Spleen (tissue), 11 donors: ENCODE data around the gene CAPN10. TPM values are rescaled to one million over a fixed set of nuclear protein-coding genes. Genes with fewer than 3 reads are reported as not detected.

Source experiments
- DNase-seq: peaks from one replicate; pipeline ENCODE4 v3.0.0-alpha.2; 2020
- H3K27ac ChIP-seq, 8 donors: fragments of 200-600 bp; sonication (generic) in 7 of 8; 1 replicate in 4 of 8; 2 replicates in 4 of 8; pipeline versions ENCODE4 v1.5.0 to v1.8.0; 2016 to 2021; ENCODE audit warnings: inconsistent platforms in 4 of 8, mild to moderate bottlenecking in 4 of 8, moderate library complexity in 1 of 8
- H3K27me3 ChIP-seq, 7 donors: fragments of 200-600 bp; sonication (generic) in 6 of 7; replicated peaks in 1 of 7; 1 replicate in 4 of 7; 2 replicates in 3 of 7; pipeline versions ENCODE4 v1.5.0 to v1.8.0; 2016 to 2021; ENCODE audit warnings: inconsistent platforms in 3 of 7, mild to moderate bottlenecking in 1 of 7
- H3K36me3 ChIP-seq, 6 donors: fragments of 200-600 bp; sonication (generic) in 5 of 6; 1 replicate in 4 of 6; 2 replicates in 2 of 6; pipeline versions ENCODE4 v1.5.0 to v1.8.0; 2016 to 2021; ENCODE audit warnings: inconsistent platforms in 2 of 6
- H3K4me1 ChIP-seq, 6 donors: fragments of 200-600 bp; sonication (generic) in 5 of 6; 1 replicate in 3 of 6; 2 replicates in 3 of 6; pipeline versions ENCODE4 v1.5.0 to v1.8.0; 2016 to 2021; ENCODE audit warnings: inconsistent platforms in 3 of 6
- H3K4me3 ChIP-seq, 8 donors: fragments of 200-600 bp; sonication (generic) in 7 of 8; 1 replicate in 4 of 8; 2 replicates in 4 of 8; pipeline versions ENCODE4 v1.5.0 to v1.8.0; 2016 to 2021; ENCODE audit warnings: inconsistent platforms in 4 of 8, mild to moderate bottlenecking in 4 of 8, moderate library complexity in 2 of 8
- H3K9me3 ChIP-seq, 8 donors: fragments of 200-600 bp; sonication (generic) in 7 of 8; 1 replicate in 4 of 8; 2 replicates in 4 of 8; pipeline versions ENCODE4 v1.5.0 to v1.8.0; 2016 to 2021; ENCODE audit warnings: inconsistent platforms in 4 of 8
- CTCF ChIP-seq, 11 experiments: fragments of 200-600 bp in 7 of 11; fragments of 450-650 bp in 4 of 11; sonication (generic) in 4 of 11; IDR thresholded peaks in 8 of 11; conservative IDR thresholded peaks in 3 of 11; 1 replicate in 7 of 11; 2 replicates in 4 of 11; pipeline versions ENCODE4 v1.4.0 to v1.8.0; 2016 to 2021; ENCODE audit warnings: antibody characterized with exemption in 11 of 11, inconsistent platforms in 4 of 11, mild to moderate bottlenecking in 1 of 11
- POLR2A ChIP-seq, 3 donors: fragments of 450-650 bp; IDR thresholded peaks; one replicate each; pipeline ENCODE4 v1.5.1; 2017; ENCODE audit warnings: antibody characterized with exemption in 3 of 3, mild to moderate bottlenecking in 1 of 3
- POLR2AphosphoS5 ChIP-seq, 3 donors: sonication (generic); formaldehyde crosslinking; IDR thresholded peaks; one replicate each; pipeline ENCODE4 v1.5.1; 2017; ENCODE audit warnings: antibody characterized with exemption in 3 of 3
- WGBS, 5 donors: extraction: QIAGEN DNeasy Blood & Tissue Kit in 3 of 5; methylation state at CpG; one replicate each; pipeline versions ENCODE4 v1.1.5 to v1.1.7; 2013 to 2018; 5-methylcytosine and 5-hydroxymethylcytosine counted together
- intact Hi-C: fragments of 100-400 bp; cut with DNase I; formaldehyde crosslinking; loops from one replicate; pipeline ENCODE4 v1.15.0; 2023; ENCODE audit warnings: low total_unique reads
- polyA plus RNA-seq, 3 donors: library from polyadenylated mRNA; stranded (reverse); fragments of 200-250 nt; gene quantifications; one replicate each; pipeline ENCODE4 v1.2.1, GENCODE V29; 2013
- total RNA-seq, 7 donors: library from RNA; depleted of rRNA in 3 of 7; stranded (reverse); fragments of >200 nt in 3 of 7; fragmentation: NEBNext Ultra II Directional in 4 of 7; extraction: Animal tissue kit (Norgen Biotek cat#: 25700) in 4 of 7; gene quantifications; one replicate each; pipeline versions ENCODE4 v1.1.0 to v1.2.1, GENCODE V29; 2016 to 2021
- donor health status: healthy with polysubstance abuse.
- donor health status: DM: no; HTN: no; CAD: no; lungs with moderate emphysema.
- donor health status: DM: no; HTN: no; CAD: no.
- donor health status: Bipolar disorder and iron deficiency.
- donor health status: healthy.
- donor health status: DM: no; HTN: no; CAD: no.
- donor health status: DM: yes; HTN: yes; CAD: no.

CAPN10 gene
- total and polyA plus RNA-seq, 10 donors = 34.7 to 83.1 (median 60.5) TPM

DNA sequence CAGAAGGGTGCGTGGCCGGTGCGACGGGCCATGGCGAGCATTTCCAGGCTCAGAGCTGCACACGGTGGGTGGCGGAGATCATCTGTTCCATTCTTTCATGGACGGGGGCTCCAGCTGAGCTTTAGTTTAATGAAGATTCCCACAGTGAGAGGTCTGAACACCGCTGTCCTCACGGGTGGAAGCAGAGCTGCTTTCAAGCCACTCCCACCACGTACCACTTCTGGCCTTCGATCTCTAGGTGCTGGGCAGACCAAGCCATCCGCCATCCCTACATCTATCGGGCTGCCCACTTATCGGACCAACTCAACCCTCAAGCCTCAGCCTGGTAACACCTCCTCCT, 57.2 kb downstream of the CAPN10 start:
- peaks cover 0 to 64% (median 22%) of the 10 kb centered on the region in 7 donors for H3K27me3 ChIP-seq
- no peak overlapping the region for H3K27ac ChIP-seq
- no peaks in the 10 kb centered on the region for H3K36me3 ChIP-seq
- intact Hi-C loops = no loop called here
- TF ChIP-seq POLR2A (IDR thresholded peaks at IDR 0.05) (no peak), POLR2AphosphoS5 (IDR thresholded peaks at IDR 0.05) (no peak), CTCF (IDR thresholded peaks at IDR 0.05 in 8 of 11, conservative IDR thresholded peaks at IDR 0.05 in 3 of 11) (no peak)
- no peak for DNase-seq
- 84 to 95% (median 92%) methylated on average over 14 to 15 of the region's 15 CpGs for WGBS, 5 donors
- peaks cover 0 to 2% (median 0%) of the 10 kb centered on the region in 8 donors for H3K9me3 ChIP-seq
- no peak overlapping the region for H3K4me3 ChIP-seq
- H3K4me1 ChIP-seq = no peaks in the 10 kb centered on the region

GRCh38 chr2:240644171-240644651, 57.7 kb downstream of the CAPN10 start:
- peaks cover 0 to 69% (median 24%) of the 10 kb centered on the region in 7 donors for H3K27me3 ChIP-seq
- WGBS, 5 donors = 70 to 76% (median 71%) methylated on average over 14 of the region's 14 CpGs
- H3K27ac ChIP-seq = no peak overlapping the region
- intact Hi-C loops = no loop called here
- no peak for DNase-seq
- H3K36me3 ChIP-seq = no peaks in the 10 kb centered on the region
- peaks cover 0 to 2% (median 0%) of the 10 kb centered on the region in 8 donors for H3K9me3 ChIP-seq
- TF ChIP-seq POLR2A (IDR thresholded peaks at IDR 0.05) = no peak
- no peak overlapping the region for H3K4me3 ChIP-seq
- H3K4me1 ChIP-seq = no peaks in the 10 kb centered on the region

DNA sequence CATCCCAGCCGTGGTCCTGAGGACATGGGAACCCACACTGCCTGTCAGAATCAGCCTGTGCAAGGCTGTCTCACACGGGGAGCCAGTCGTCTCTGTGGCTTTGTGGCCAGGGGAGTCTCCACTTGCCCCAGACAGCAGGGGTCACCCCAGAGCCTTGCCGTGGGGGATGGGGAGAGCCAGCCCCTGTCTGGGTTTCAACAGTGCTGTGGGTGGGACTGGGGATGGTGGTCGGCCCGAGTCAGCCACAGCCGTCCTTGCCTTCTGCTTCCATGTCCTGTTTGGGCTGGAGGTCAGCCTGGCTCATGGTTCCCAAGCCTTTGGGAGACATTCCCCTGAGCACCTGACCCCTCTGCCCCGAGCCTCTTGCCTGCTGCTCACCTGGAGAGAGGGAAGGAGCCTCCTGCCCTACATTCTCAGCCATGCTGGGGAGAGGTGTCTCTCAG, 58.3 kb downstream of the CAPN10 start:
- DNase-seq = no peak
- no peaks in the 10 kb centered on the region for H3K36me3 ChIP-seq
- H3K9me3 ChIP-seq = no peaks in the 10 kb centered on the region
- H3K4me3 ChIP-seq = no peak overlapping the region
- 47 to 61% (median 52%) methylated on average over 7 to 8 of the region's 8 CpGs for WGBS, 5 donors
- TF ChIP-seq POLR2AphosphoS5 (IDR thresholded peaks at IDR 0.05) (no peak), CTCF (IDR thresholded peaks at IDR 0.05 in 8 of 11, conservative IDR thresholded peaks at IDR 0.05 in 3 of 11) (no peak), POLR2A (IDR thresholded peaks at IDR 0.05) (no peak)
- H3K27me3 ChIP-seq = peaks cover 0 to 71% (median 24%) of the 10 kb centered on the region in 7 donors
- intact Hi-C loops = no loop called here
- no peak overlapping the region for H3K27ac ChIP-seq
- H3K4me1 ChIP-seq = no peaks in the 10 kb centered on the region

DNA sequence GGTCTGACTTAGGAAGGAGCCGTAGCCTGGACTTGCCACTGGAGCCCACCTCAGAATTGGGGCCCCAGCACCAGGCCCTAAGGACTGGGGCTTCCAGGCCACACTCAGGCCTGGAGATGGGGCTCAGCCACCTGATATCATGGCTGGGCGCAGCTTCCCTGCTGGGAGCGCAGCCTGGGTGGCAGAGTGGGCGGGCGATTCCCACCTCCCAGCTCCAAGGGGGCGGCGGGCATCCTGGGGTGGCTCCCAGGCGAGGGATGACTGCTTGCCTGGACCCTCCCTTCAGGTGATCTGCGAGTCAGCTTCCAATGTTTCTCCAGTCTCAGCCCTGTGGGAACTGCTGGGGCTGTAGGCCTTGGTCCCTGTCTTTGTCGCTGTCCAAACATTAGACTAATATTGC, 58.8 kb downstream of the CAPN10 start:
- no peaks in the 10 kb centered on the region for H3K9me3 ChIP-seq
- H3K27ac ChIP-seq = no peak overlapping the region
- H3K4me3 ChIP-seq = no peak overlapping the region
- no peak for DNase-seq
- H3K36me3 ChIP-seq = no peaks in the 10 kb centered on the region
- H3K4me1 ChIP-seq = no peaks in the 10 kb centered on the region
- 80 to 92% (median 89%) methylated on average over 5 to 10 of the region's 10 CpGs for WGBS, 5 donors
- no peak for TF ChIP-seq CTCF (IDR thresholded peaks at IDR 0.05 in 8 of 11, conservative IDR thresholded peaks at IDR 0.05 in 3 of 11)
- no peak for TF ChIP-seq POLR2AphosphoS5 (IDR thresholded peaks at IDR 0.05)
- TF ChIP-seq POLR2A (IDR thresholded peaks at IDR 0.05) = no peak
- intact Hi-C loops = no loop called here
- peaks cover 0 to 74% (median 28%) of the 10 kb centered on the region in 7 donors for H3K27me3 ChIP-seq

- no peaks in the 10 kb centered on the region for H3K9me3 ChIP-seq
- H3K36me3 ChIP-seq = no peaks in the 10 kb centered on the region
- WGBS, 5 donors = 82 to 92% (median 89%) methylated on average over 9 to 10 of the region's 10 CpGs
- H3K4me3 ChIP-seq = peak overlapping the region in 1 of 8 donors; percentile 32
- no peak for DNase-seq
- intact Hi-C loops = no loop called here
- H3K27ac ChIP-seq = peak overlapping the region in 1 of 8 donors; percentile 8
- no peaks in the 10 kb centered on the region for H3K4me1 ChIP-seq
- H3K27me3 ChIP-seq = peaks cover 0 to 79% (median 30%) of the 10 kb centered on the region in 7 donors
- TF ChIP-seq CTCF (IDR thresholded peaks at IDR 0.05 in 8 of 11, conservative IDR thresholded peaks at IDR 0.05 in 3 of 11) (no peak), POLR2A (IDR thresholded peaks at IDR 0.05) (no peak), POLR2AphosphoS5 (IDR thresholded peaks at IDR 0.05) (no peak)
Measured at GRCh38 chr2:240645801-240646175, 59.3 kb downstream of the CAPN10 start.
